Glutamatergic neuron (in vitro differentiated cells): ENCODE data around the gene ING3. TPM values are rescaled to one million over a fixed set of nuclear protein-coding genes. Genes with fewer than 3 reads are reported as not detected.

Experiments used
- DNase-seq: peaks from one replicate; pipeline ENCODE4 v3.0.0; 2022
- H3K27ac Mint-ChIP-seq: one replicate; pipeline ENCODE4 v1.8.0; 2020; ENCODE audit warnings: mild to moderate bottlenecking, mixed read lengths, inconsistent platforms; ENCODE audit not compliant: unreplicated experiment
- H3K27me3 Mint-ChIP-seq: one replicate; pipeline ENCODE4 v1.8.0; 2020; ENCODE audit warnings: mild to moderate bottlenecking, moderate library complexity, mixed read lengths, inconsistent platforms; ENCODE audit not compliant: unreplicated experiment
- H3K36me3 Mint-ChIP-seq: one replicate; pipeline ENCODE4 v1.8.0; 2020; ENCODE audit warnings: mild to moderate bottlenecking, mixed read lengths, inconsistent platforms; ENCODE audit not compliant: unreplicated experiment
- H3K4me1 Mint-ChIP-seq: one replicate; pipeline ENCODE4 v1.8.0; 2020; ENCODE audit warnings: mild to moderate bottlenecking, low read depth, mixed read lengths, inconsistent platforms; ENCODE audit not compliant: unreplicated experiment
- H3K4me3 Mint-ChIP-seq: one replicate; pipeline ENCODE4 v1.8.0; 2020; ENCODE audit warnings: mild to moderate bottlenecking, mixed read lengths, inconsistent platforms; ENCODE audit not compliant: unreplicated experiment
- H3K9me3 Mint-ChIP-seq: one replicate; pipeline ENCODE4 v1.8.0; 2020; ENCODE audit warnings: mild to moderate bottlenecking, moderate library complexity, mixed read lengths, inconsistent platforms; ENCODE audit not compliant: unreplicated experiment
- CTCF ChIP-seq: fragments of 200-600 bp; sonication (generic); IDR thresholded peaks from one replicate; pipeline ENCODE4 v1.5.0; 2021; ENCODE audit not compliant: partially characterized antibody, unreplicated experiment
- total RNA-seq: library from RNA; stranded (reverse); fragmentation: NEBNext Ultra II Directional; extraction: Animal tissue kit (Norgen Biotek cat#: 25700); gene quantifications from one replicate; pipeline ENCODE4 v1.2.1, GENCODE V29; 2021; ENCODE audit not compliant: unreplicated experiment

Gene ING3
- total RNA-seq, 1 donor from 2014 or later: 14.9 TPM

- Mint-ChIP-seq H3K4me3 (no peak overlapping the region), H3K36me3 (no peaks in the 10 kb centered on the region), H3K9me3 (no peaks in the 10 kb centered on the region), H3K27ac (no peak overlapping the region), H3K4me1 (peaks cover 2% of the 10 kb centered on the region), H3K27me3 (peaks cover 1% of the 10 kb centered on the region)
- TF ChIP-seq CTCF: no peak
- no peak for DNase-seq
Measured at GRCh38 chr7:120991161-120991560, 40.6 kb downstream of the ING3 start.

GRCh38 chr7:120991581-120991980 lies 41.0 kb downstream of the ING3 start:
- DNase-seq: no peak
- H3K36me3 Mint-ChIP-seq: no peaks in the 10 kb centered on the region
- H3K4me1 Mint-ChIP-seq: peaks cover 2% of the 10 kb centered on the region
- no peaks in the 10 kb centered on the region for H3K9me3 Mint-ChIP-seq
- peaks cover 1% of the 10 kb centered on the region for H3K27me3 Mint-ChIP-seq
- no peak overlapping the region for H3K27ac Mint-ChIP-seq
- TF ChIP-seq CTCF: no peak
- no peak overlapping the region for H3K4me3 Mint-ChIP-seq

- peaks cover 1% of the 10 kb centered on the region for H3K27me3 Mint-ChIP-seq
- H3K9me3 Mint-ChIP-seq: no peaks in the 10 kb centered on the region
- TF ChIP-seq CTCF: no peak
- H3K4me3 Mint-ChIP-seq: no peak overlapping the region
- no peak overlapping the region for H3K27ac Mint-ChIP-seq
- H3K36me3 Mint-ChIP-seq: no peaks in the 10 kb centered on the region
- DNase-seq: no peak
- peaks cover 2% of the 10 kb centered on the region for H3K4me1 Mint-ChIP-seq
Measured at GRCh38 chr7:120992272-120992964, 41.8 kb downstream of the ING3 start.

- H3K4me3 Mint-ChIP-seq: no peak overlapping the region
- peaks cover 1% of the 10 kb centered on the region for H3K27me3 Mint-ChIP-seq
- peaks cover 2% of the 10 kb centered on the region for H3K4me1 Mint-ChIP-seq
- TF ChIP-seq CTCF: no peak
- H3K27ac Mint-ChIP-seq: no peak overlapping the region
- no peaks in the 10 kb centered on the region for H3K36me3 Mint-ChIP-seq
- no peaks in the 10 kb centered on the region for H3K9me3 Mint-ChIP-seq
- no peak for DNase-seq
Measured at GRCh38 chr7:120992965-120993494, 42.5 kb downstream of the ING3 start.

- Mint-ChIP-seq H3K27me3 (peaks cover under 1% of the 10 kb centered on the region), H3K4me1 (peaks cover 2% of the 10 kb centered on the region), H3K36me3 (no peaks in the 10 kb centered on the region), H3K4me3 (no peak overlapping the region), H3K27ac (no peak overlapping the region), H3K9me3 (no peaks in the 10 kb centered on the region)
- no peak for DNase-seq
- no peak for TF ChIP-seq CTCF
Measured at GRCh38 chr7:120993553-120994191, 43.1 kb downstream of the ING3 start.
